Measurements from ENCODE around the gene EEF1G. TPM values are rescaled to one million over a fixed set of nuclear protein-coding genes. Genes with fewer than 3 reads are reported as not detected.

EEF1G gene
- total and polyA plus RNA-seq, 9 of the 15 experiments (the other 6 are each of a cell fraction or from before 2014, with no cell fraction given), result 985 to 2,349 (median 2,035) TPM

GRCh38 chr11:62573592-62574362 is at the start of gene EEF1G (continued):
- TF ChIP-seq NFIC (IDR thresholded peaks at IDR 0.05) (peak; percentile 34; the same call in 1 of the 2 replicates), POU5F1 (IDR thresholded peaks at IDR 0.05; ENCODE audit: borderline replicate concordance, low read depth, low read length, partially characterized antibody) (no peak), SNRNP70 (optimal IDR thresholded peaks at IDR 0.05; ENCODE audit: low read depth, low read length) (no peak), ARID1B (IDR thresholded peaks at IDR 0.05) (peak; percentile 27; the same call in 1 of the 2 replicates), PRMT5 (CRISPR knock-in tag; IDR thresholded peaks at IDR 0.05) (no peak), FUS (optimal IDR thresholded peaks at IDR 0.05; ENCODE audit: low read depth, low read length) (no peak), ZMIZ1 (IDR thresholded peaks at IDR 0.05; ENCODE audit: low read depth in 2 of 2, low read length in 2 of 2) (no peak), NR2C1 (IDR thresholded peaks at IDR 0.05) (peak; percentile 7; the same call in 1 of the 2 replicates), NR2C1 (tag; IDR thresholded peaks at IDR 0.05) (no peak), MGA (IDR thresholded peaks at IDR 0.05) (no peak), ZNF165 (CRISPR knock-in tag; IDR thresholded peaks at IDR 0.05; ENCODE audit: borderline replicate concordance) (no peak), BMI1 (IDR thresholded peaks at IDR 0.05; ENCODE audit: low read length) (no peak; the same call in 1 of the 2 replicates), ZNF354B (CRISPR knock-in tag; IDR thresholded peaks at IDR 0.05) (no peak)

Data from K562 (cell line).